Hepatocyte (in vitro differentiated cells): ENCODE results near the gene MAGI1. TPM values are rescaled to one million over a fixed set of nuclear protein-coding genes. Genes with fewer than 3 reads are reported as not detected.

ENCODE experiments used
- DNase-seq: peaks from one replicate; pipeline ENCODE4 v3.0.0-alpha.2; 2016; ENCODE audit warnings: low spot score
- H2AFZ ChIP-seq: fragments of 200-600 bp; sonication (generic); 2 replicates; pipeline ENCODE4 v1.6.0; 2016; ENCODE audit warnings: antibody characterized with exemption, mild to moderate bottlenecking
- H3K27ac ChIP-seq: fragments of 200-600 bp; sonication (generic); 2 replicates; pipeline ENCODE4 v1.5.1; 2016; ENCODE audit warnings: mild to moderate bottlenecking
- H3K27me3 ChIP-seq: fragments of 200-600 bp; sonication (generic); 2 replicates; pipeline ENCODE4 v1.6.1; 2016
- H3K36me3 ChIP-seq: fragments of 200-600 bp; sonication (generic); replicated peaks from 2 replicates; pipeline ENCODE4 v1.5.1; 2016; ENCODE audit warnings: low read depth; ENCODE audit not compliant: insufficient read depth
- H3K4me1 ChIP-seq: fragments of 200-600 bp; sonication (generic); 2 replicates; pipeline ENCODE4 v1.5.1; 2016; ENCODE audit warnings: mild to moderate bottlenecking, moderate library complexity; ENCODE audit not compliant: insufficient read depth
- H3K4me2 ChIP-seq: fragments of 200-600 bp; sonication (generic); 2 replicates; pipeline ENCODE4 v1.6.0; 2016
- H3K4me3 ChIP-seq: fragments of 200-600 bp; sonication (generic); 2 replicates; pipeline ENCODE4 v1.5.1; 2016; ENCODE audit warnings: mild to moderate bottlenecking
- H3K79me2 ChIP-seq: fragments of 200-600 bp; sonication (generic); 2 replicates; pipeline ENCODE4 v1.6.0; 2017; ENCODE audit warnings: mild to moderate bottlenecking
- H3K9me2 ChIP-seq: fragments of 200-600 bp; sonication (generic); replicated peaks from 2 replicates; pipeline ENCODE4 v1.6.0; 2017; ENCODE audit warnings: mild to moderate bottlenecking; ENCODE audit not compliant: insufficient read depth
- H3K9me3 ChIP-seq: fragments of 200-600 bp; sonication (generic); 2 replicates; pipeline ENCODE4 v1.5.1; 2016; ENCODE audit warnings: low read depth, mild to moderate bottlenecking
- H4K20me1 ChIP-seq: fragments of 200-600 bp; sonication (generic); 2 replicates; pipeline ENCODE4 v1.6.0; 2016; ENCODE audit warnings: mild to moderate bottlenecking; ENCODE audit not compliant: insufficient read depth, poor library complexity, severe bottlenecking
- EZH2 ChIP-seq: fragments of 200-600 bp; sonication (generic); IDR thresholded peaks from 2 replicates; pipeline ENCODE4 v1.6.1; 2016; ENCODE audit warnings: antibody characterized with exemption, mild to moderate bottlenecking, borderline replicate concordance
- EZH2phosphoT487 ChIP-seq: fragments of 200-600 bp; sonication (generic); IDR thresholded peaks from one replicate; pipeline ENCODE4 v1.6.1; 2018; ENCODE audit warnings: antibody characterized with exemption, mild to moderate bottlenecking, low read depth, moderate library complexity; ENCODE audit not compliant: unreplicated experiment, severe bottlenecking
- WGBS: methylation state at CpG from one replicate; pipeline ENCODE4 v1.1.6; 2016; ENCODE audit warnings: low lambda C conversion rate; ENCODE audit errors: missing lambda C conversion rate; 5-methylcytosine and 5-hydroxymethylcytosine counted together
- polyA plus RNA-seq: library from polyadenylated mRNA; unstranded; fragments of >200 nt; fragmentation: Nextera tagmentation; extraction: Ambion mirVana; gene quantifications from 2 replicates; pipeline ENCODE4 v1.2.1, GENCODE V29; 2016
- total RNA-seq: library from RNA; depleted of rRNA; stranded (reverse); fragments of >200 nt; gene quantifications from 2 replicates; pipeline ENCODE4 v1.2.3, GENCODE V29; 2014
- TF ChIP-seq, protein P1 (sequence below): fragments of 200-600 bp; sonication (generic); IDR thresholded peaks from 2 replicates; pipeline ENCODE4 v1.5.1; 2016; ENCODE audit warnings: antibody characterized with exemption, mild to moderate bottlenecking; ENCODE audit not compliant: poor library complexity

Gene MAGI1
- total and polyA plus RNA-seq, 2 experiments from 2014 or later = 26.2 to 43.5 TPM

DNA sequence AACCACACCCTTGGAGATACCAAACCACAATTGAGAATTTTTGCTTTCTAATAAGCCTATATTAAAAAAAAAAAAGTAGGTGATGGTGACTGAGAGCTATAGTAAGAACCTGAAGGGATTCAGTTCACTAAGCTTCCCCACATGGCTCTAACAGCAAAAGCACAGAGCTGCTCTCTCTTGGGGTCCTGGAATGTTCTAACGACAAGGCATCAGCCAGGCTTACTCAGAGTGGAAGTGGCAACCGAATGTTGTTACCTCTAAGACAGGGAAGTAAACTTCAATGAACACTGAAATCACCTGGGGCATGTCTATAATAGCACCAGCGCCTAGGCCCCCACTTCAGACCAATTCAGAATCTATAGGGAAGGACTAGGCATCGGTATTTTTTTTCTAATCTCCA, 397.7 kb downstream of the MAGI1 start:
- Histone ChIP-seq H3K4me1 (no peaks in the 10 kb centered on the region), H3K4me2 (no peak overlapping the region), H3K9me2 (no peaks in the 10 kb centered on the region), H3K36me3 (no peaks in the 10 kb centered on the region), H3K79me2 (peaks cover 43% of the 10 kb centered on the region), H4K20me1 (no peaks in the 10 kb centered on the region), H2AFZ (no peak overlapping the region), H3K27ac (no peak overlapping the region), H3K9me3 (no peaks in the 10 kb centered on the region), H3K27me3 (no peaks in the 10 kb centered on the region), H3K4me3 (no peak overlapping the region)
- no peak for DNase-seq
- whole genome bisulfite sequencing = 72% methylated on average over 4 of the region's 4 CpGs
- no peak for TF ChIP-seq EZH2phosphoT487
- TF ChIP-seq, protein P1, sequence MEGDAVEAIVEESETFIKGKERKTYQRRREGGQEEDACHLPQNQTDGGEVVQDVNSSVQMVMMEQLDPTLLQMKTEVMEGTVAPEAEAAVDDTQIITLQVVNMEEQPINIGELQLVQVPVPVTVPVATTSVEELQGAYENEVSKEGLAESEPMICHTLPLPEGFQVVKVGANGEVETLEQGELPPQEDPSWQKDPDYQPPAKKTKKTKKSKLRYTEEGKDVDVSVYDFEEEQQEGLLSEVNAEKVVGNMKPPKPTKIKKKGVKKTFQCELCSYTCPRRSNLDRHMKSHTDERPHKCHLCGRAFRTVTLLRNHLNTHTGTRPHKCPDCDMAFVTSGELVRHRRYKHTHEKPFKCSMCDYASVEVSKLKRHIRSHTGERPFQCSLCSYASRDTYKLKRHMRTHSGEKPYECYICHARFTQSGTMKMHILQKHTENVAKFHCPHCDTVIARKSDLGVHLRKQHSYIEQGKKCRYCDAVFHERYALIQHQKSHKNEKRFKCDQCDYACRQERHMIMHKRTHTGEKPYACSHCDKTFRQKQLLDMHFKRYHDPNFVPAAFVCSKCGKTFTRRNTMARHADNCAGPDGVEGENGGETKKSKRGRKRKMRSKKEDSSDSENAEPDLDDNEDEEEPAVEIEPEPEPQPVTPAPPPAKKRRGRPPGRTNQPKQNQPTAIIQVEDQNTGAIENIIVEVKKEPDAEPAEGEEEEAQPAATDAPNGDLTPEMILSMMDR = no peak

GRCh38 chr3:65639444-65639843, 399.3 kb downstream of the MAGI1 start:
- H3K4me3 ChIP-seq = no peak overlapping the region
- H3K79me2 ChIP-seq = peaks cover 30% of the 10 kb centered on the region
- WGBS = 94% methylated on average over 6 of the region's 6 CpGs
- no peaks in the 10 kb centered on the region for H3K9me3 ChIP-seq
- no peaks in the 10 kb centered on the region for H4K20me1 ChIP-seq
- no peak overlapping the region for H3K27ac ChIP-seq
- TF ChIP-seq EZH2phosphoT487 (no peak), EZH2 (no peak)
- TF ChIP-seq, protein P1 = no peak
- no peaks in the 10 kb centered on the region for H3K36me3 ChIP-seq
- H3K9me2 ChIP-seq = no peaks in the 10 kb centered on the region
- H3K27me3 ChIP-seq = no peaks in the 10 kb centered on the region
- H3K4me2 ChIP-seq = no peak overlapping the region
- no peak for DNase-seq
- no peak overlapping the region for H2AFZ ChIP-seq
- H3K4me1 ChIP-seq = no peaks in the 10 kb centered on the region

DNA sequence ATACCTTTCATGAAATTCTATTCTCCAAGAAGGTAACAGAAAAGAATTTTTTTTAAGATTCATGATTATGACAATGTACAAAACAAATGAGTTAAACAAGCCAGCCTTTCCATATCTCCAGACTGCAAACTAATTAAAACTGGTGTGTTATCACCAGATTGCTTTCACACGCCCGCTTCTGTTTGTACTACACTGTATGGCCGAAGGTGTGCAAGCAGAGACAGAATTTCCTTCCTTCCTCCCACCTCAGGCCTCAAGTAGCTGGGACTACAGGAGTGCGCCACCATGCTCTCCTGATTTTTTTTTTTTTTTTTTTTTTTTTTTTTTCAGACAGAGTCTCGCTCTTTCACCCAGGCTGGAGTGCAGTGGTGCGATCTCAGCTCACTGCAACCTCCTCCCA, 400.4 kb downstream of the MAGI1 start:
- peaks cover 25% of the 10 kb centered on the region for H3K79me2 ChIP-seq
- no peak overlapping the region for H3K27ac ChIP-seq
- TF ChIP-seq, protein P1 = no peak
- TF ChIP-seq EZH2 (no peak), EZH2phosphoT487 (no peak)
- DNase-seq = no peak
- no peaks in the 10 kb centered on the region for H3K36me3 ChIP-seq
- no peaks in the 10 kb centered on the region for H3K9me3 ChIP-seq
- no peaks in the 10 kb centered on the region for H3K9me2 ChIP-seq
- H2AFZ ChIP-seq = no peak overlapping the region
- H3K27me3 ChIP-seq = no peaks in the 10 kb centered on the region
- peaks cover 5% of the 10 kb centered on the region for H4K20me1 ChIP-seq
- 90% methylated on average over 6 of the region's 6 CpGs for WGBS
- no peak overlapping the region for H3K4me3 ChIP-seq
- H3K4me1 ChIP-seq = no peaks in the 10 kb centered on the region
- H3K4me2 ChIP-seq = no peak overlapping the region

DNA sequence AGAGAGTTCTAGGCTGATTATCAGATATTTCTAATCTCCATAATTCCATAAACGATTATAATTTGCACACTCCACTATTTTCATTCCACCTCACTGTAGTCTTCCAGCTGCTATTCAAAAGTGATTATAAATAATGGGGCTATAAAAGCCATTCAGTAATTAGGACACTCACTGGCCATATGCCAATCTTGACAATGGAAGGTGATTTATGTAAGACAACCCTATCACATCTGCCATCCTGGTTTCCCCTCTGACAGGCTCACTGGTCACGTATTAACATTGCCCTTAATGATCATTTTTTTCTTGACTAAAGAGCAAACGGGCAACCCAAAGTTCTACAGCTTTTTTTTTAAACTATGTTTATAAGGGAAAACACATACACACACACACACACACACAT, 402.4 kb downstream of the MAGI1 start:
- Histone ChIP-seq H3K27me3 (no peaks in the 10 kb centered on the region), H4K20me1 (peaks cover 5% of the 10 kb centered on the region), H3K36me3 (no peaks in the 10 kb centered on the region), H3K4me3 (no peak overlapping the region), H3K4me2 (no peak overlapping the region), H3K9me3 (no peaks in the 10 kb centered on the region), H3K9me2 (no peaks in the 10 kb centered on the region), H3K4me1 (no peaks in the 10 kb centered on the region), H3K79me2 (peaks cover 21% of the 10 kb centered on the region), H2AFZ (no peak overlapping the region), H3K27ac (no peak overlapping the region)
- DNase-seq = no peak
- TF ChIP-seq EZH2phosphoT487 = no peak
- TF ChIP-seq EZH2 = no peak
- TF ChIP-seq, protein P1 = no peak
- WGBS = 84% methylated on average over 3 of the region's 3 CpGs
